ENCODE results near the gene MYADM.
"Not testable (repeated sequence)": the region's sequence is repeated elsewhere in the genome, so short reads cannot be mapped to it uniquely, and the experiment has no call there.

The MYADM gene

DNA sequence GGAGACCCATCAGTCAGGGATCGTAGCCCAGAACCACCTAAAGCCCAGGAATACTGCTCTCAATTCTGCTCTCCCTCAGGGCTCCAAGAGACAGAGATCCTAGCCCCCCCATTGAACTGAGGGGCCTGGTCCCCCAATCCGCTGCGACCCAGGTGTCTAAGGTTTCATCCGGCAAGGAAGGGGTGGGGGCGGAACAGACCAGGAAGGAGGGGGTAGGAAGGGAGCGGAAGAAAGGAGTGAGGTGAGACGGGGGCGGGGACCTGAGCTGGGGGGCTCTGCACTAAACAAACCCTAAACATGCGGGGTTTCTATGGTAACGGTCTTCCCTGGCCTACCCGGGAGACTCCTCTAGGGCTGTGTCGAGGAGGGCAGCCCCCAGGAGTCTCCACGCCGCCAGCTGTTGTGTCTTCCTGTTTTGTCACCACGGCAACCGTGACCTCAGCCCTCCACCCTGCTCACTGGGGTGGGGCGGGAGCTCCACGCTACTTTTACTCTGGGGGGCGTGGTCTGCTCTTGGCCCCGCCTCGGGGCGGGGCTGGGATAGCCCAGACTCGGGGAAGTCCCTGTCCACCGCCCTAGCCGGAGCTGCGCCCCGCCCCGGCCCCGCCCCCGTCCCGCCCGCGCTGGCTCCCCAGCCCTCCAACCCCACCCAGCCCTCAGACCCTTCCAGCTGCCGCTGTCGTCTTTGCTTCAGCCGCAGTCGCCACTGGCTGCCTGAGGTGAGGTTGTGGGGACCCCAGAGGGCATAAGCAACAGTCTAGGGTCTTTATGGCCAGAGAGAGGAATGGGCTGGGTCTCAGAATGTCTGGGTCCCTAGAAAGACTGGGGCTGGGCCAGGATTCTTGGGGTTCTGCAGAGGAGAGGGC lies at the start of gene MYADM:
Gene MYADM (plus strand): TSS at position 659 of the 866 bp plus-strand sequence. CDS start 5,647 bp downstream, outside the sequence.
- DNase-seq (ENCODE audit: low read depth): peak; percentile 95

DNA sequence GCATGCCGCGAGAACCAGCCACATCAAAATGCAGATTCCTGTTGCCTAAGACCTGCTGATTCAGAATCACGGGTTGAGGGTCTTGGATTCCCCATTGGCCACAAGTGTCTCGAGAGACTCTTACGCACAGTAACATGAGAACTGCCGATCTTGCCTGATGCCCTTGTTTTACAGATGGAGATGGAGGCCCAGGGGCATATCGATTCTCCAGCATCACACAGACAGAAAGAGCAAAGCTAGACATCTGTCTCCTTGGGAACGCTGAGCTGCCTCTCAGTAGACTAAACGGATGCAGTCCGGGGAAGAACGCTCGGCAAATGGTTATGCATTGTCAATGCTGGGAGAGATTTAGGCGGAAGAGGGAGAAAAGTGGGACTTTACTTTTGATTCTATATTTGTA lies 48.9 kb upstream of the MYADM start:
- DNase-seq (ENCODE audit: low read depth): no peak

DNA sequence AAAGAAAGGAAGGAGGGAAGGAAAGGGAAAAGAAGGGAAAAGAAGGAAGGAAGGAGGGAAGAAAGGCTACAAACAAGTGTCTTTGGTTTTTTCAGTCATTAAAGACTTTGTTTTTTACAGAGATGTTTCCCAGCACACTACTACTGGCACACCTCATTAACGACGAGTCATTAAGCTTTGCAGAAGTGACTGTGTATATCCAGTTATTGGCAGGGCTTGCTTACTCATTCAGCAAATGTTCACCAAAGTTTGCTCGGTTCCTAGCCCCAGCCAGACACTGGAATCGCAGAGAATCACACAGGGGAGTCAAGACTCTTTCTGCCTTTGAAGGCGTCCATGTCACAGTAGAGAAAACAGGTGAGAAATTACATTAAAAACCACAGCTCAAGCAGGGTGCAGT lies 47.8 kb upstream of the MYADM start:
- DNase-seq (ENCODE audit: low read depth): no peak

DNA sequence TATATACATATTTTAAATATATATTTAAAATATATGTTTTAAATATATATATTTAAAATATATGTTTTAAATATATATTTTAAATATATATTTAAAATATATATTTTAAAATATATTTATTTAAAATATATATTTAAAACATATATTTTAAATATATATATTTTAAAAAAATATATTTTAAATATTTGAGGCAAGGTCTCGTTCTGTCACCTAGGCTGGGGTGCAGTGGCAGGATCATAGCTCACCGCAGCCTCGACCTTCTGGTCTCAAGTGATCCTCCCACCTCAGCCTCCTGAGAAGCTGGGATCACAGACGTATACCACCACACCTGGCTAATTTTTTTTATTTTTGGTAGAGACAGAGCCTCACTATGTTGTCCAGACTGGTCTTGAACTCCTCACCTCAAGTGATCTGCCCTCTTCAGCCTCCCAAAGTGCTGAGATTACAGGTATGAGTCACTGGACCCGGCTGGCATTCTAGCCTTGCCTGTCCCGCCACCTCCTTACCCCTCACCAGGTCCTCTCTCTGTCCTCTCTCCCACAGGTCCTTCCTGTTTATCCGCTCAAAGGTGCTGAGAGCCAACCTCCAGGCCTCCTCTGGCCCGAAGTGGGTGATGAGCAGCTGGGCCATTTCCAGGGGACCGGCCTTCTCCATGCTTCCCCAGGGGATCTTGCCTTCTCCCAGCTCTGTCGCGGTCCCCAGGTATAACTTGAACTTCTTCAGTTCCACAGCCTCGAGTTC lies 44.1 kb upstream of the MYADM start:
- no peak for DNase-seq (ENCODE audit: low read depth)

GRCh38 chr19:53824134-53824611 lies 43.5 kb upstream of the MYADM start, which contains the start of gene NLRP12:
Gene NLRP12 (minus strand): TSS chr19:53824314. CDS start chr19:53824174, 140 bp downstream.
- no peak for DNase-seq (ENCODE audit: low read depth)

DNA sequence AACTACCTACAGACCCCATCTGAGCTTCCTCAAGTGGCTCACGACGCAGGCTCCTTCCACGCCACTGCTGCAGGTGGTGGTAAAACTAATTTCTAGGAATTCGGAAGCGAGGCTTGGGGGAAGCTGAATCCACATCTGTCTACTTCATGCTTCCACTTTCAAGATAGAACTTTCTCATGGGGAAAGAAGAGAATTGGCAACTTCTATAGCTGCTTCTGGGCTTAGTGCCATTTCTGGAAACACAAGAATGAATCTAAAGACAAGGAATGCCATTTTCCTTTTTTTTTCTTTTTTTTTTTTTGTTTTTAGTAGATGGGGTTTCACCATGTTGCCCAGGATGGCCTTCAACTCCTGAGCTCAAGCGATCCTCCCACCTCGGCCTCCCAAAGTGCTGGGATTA lies 40.8 kb upstream of the MYADM start:
- no peak for DNase-seq (ENCODE audit: low read depth)

- DNase-seq (ENCODE audit: low read depth): no peak
These were observed 39.2 kb upstream of the MYADM start for GRCh38 chr19:53828531-53828930.

GRCh38 chr19:53832861-53833260 lies 34.8 kb upstream of the MYADM start:
- not testable (repeated sequence) for DNase-seq (ENCODE audit: low read depth)

GRCh38 chr19:53838446-53838845 lies 29.2 kb upstream of the MYADM start:
- not testable (repeated sequence) for DNase-seq (ENCODE audit: low read depth)

- not testable (repeated sequence) for DNase-seq (ENCODE audit: low read depth)
These were observed 27.4 kb upstream of the MYADM start for GRCh38 chr19:53840241-53840640.

- DNase-seq (ENCODE audit: low read depth): not testable (repeated sequence)
These were observed 26.8 kb upstream of the MYADM start for GRCh38 chr19:53840914-53841313.

GRCh38 chr19:53844849-53845246 lies 22.8 kb upstream of the MYADM start:
- DNase-seq (ENCODE audit: low read depth): no peak

DNA sequence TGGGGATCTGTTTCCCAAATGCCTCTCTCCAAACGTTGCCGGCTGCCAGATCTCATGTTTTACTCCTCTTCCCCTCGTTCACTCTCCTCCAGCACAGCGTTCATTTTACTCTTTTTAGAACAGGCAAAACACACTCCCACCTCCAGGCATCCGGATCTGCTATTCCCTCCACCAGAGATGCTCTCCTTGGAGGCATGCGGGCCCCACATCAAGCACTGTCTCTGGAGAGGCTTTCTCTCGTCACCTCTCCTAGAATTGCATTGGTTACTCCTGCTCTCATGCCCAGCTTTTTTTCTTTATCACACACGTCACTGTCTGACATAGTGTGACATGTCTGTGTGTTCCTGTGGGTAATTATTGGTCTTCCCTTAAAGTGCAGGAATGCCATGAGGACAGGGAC lies 20.1 kb upstream of the MYADM start:
- DNase-seq (ENCODE audit: low read depth): no peak

GRCh38 chr19:53849237-53849676 lies 18.4 kb upstream of the MYADM start:
- DNase-seq (ENCODE audit: low read depth): no peak

DNA sequence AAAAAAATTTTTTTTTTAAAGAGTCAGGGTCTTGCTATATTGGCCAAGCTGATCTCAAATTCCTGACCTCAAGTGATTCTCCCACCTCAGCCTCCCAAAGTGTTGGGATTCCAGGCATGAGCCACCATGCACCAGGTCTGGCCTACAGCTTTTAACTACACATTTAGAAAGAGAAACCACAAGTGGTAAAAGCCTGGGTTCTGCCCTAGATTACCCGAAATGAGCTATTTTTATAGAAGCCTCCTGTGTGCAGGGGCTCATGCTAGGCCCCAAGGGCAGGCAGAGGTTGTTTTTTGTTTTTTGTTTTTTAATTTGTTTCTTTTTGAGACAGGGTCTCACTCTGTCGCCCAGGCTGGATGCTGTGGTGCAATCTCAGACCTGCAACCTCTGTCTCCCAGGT lies 14.0 kb upstream of the MYADM start:
- DNase-seq (ENCODE audit: low read depth): no peak

- DNase-seq (ENCODE audit: low read depth): no peak
These were observed 3.3 kb upstream of the MYADM start for GRCh38 chr19:53864308-53864836.

DNA sequence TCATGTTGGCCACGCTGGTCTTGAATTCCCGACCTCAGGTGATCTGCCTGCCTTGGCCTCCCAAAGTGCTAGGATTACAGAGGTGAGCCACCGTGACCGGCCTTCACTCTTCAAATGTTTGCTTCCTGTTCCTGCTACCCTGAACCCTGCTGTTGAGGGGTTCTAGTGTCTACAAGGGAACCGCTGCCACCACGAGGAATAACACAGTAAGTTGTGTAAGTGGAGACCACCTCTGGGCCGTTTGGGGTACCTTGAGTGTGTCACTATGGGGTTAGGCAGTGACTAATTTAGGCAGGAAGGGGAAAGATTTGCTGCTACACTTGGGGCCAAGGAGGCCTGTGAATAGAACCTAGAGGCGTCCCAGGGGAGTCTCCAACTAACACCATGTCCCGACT lies 2.2 kb upstream of the MYADM start:
- no peak for DNase-seq (ENCODE audit: low read depth)

DNA sequence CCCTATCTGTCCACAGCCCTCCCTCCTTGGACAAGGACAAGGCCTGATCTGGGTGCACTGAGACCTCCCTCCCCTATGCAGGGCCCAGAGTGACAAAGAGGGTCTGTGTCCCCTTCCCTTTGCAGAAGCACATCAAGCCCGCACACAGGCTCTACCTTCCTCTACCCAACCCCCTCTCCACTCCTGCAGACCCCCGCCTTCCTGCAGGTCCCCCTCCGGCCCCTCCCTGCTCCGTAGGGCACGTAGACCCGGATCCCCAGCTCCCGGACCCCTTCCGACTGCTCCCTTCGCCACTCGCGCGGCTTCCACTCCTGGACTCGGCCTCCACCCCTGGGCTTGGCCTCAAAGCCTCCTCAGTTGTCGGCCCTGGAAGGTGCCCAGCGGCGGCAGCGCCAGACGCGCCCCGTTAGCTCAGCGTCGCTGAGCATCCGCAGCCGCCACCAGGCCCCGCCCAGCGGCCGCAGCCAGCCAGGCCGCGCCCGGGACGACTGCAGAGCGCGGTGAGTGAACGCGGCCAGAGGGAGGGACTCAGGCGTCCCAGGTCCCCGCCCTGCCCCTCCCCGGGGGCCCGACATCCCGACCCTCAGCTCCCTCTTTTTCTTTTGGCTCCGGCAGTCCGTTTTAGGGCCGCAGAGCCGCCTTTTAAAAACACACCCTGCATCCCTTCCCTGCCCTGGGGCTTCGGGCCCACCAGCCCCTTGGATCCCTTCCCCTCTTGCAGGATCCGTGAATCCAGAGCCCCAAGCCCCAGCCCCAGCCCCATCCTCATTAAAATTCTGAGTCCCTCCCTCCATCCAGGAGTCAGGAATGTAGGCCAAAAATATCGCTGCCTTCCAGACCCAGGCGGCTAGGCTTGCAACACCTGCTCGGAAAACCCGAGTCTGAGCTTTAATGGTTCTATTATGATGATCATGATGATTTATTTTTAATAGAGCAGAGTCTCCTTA lies 1.5 kb upstream of the MYADM start:
- DNase-seq (ENCODE audit: low read depth): no peak

- no peak for DNase-seq (ENCODE audit: low read depth)
These were observed 838 bp upstream of the MYADM start for GRCh38 chr19:53866865-53867224.

GRCh38 chr19:53868091-53868891 lies 608 bp downstream of the MYADM start:
- DNase-seq (ENCODE audit: low read depth): no peak

All from stimulated activated CD8-positive, alpha-beta memory T cell treated with anti-CD3 and anti-CD28 coated beads, Interleukin-15, amount 100 ng/mL, for 24 hours (primary cell).